ENCODE measurements around the gene BBIP1. TPM values are rescaled to one million over a fixed set of nuclear protein-coding genes. Genes with fewer than 3 reads are reported as not detected.

BBIP1 gene, protein sequence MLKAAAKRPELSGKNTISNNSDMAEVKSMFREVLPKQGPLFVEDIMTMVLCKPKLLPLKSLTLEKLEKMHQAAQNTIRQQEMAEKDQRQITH
- total RNA-seq, result 22.8 and 25.6 TPM in 2 replicates

DNA sequence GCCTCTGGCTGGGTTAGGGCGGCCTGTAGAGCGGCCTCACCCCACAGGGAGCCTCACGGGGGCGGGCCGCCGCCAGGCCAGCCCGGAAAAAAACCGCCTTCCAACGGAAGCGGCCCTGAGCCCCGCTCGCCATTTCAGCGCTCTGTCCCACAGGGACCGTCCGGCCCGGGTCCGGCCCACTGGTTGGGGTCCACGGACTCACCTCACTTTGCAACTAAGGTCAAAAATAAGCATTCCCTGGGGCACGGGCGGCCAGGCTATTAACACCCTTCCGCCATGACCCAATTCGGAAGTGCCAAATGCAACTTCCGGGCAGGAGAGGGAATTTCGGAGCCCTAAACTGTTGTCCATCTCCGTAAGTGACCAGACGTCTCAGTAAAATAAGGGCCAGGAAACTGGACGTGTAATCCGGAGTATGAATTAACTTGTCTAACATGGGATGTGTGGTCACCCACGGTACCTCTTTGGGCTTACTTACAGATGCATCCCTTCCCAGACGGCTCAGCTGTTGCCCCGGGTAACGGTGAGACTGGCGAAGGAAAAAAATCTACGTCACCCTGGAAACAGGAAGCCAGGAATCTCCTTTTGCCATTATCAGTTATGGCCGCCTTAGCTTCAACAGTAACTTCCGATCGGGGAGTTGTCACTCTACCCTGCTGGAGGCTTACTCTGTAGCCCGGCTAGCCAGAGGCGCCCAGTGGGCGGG is at the start of gene BBIP1:
Gene BBIP1, minus strand, starts transcription at position 538 of the 706 bp plus-strand sequence. CDS start 1,023 bp downstream, outside the sequence.

DNA sequence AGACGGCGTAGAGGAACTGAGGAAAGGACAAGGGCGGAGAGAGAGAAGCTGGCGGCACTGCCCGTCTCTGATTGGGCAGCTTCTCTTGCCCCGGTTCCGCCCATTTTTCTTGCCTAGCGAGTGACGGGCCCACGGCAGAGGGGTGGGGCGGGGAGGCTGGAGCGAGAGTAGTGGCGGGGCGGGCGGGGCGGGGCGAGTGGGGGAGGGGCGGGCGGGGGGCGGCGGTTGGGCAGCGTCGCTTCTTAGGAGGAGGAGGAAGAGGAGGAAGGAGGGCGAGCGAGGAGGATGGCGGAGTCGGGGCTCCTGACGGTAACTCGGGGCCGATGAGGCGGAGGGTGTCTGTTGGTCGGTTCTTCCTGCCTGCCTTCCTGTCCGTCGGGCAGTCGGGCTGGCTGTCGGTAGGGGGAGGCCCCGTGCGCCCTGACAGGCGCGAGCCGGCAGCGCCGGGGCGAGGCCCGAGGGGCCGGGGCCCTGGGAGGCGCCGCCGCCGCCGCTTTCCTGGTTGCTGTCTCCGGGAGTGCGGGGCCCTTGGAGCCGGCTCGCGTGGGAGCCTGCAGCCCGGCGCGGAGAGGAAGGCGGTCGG is 460 bp upstream of the BBIP1 start, which contains the start of gene SHOC2:
Gene SHOC2, plus strand, starts transcription at position 256 of the 583 bp plus-strand sequence. CDS start 44,755 bp downstream, outside the sequence.

DNA sequence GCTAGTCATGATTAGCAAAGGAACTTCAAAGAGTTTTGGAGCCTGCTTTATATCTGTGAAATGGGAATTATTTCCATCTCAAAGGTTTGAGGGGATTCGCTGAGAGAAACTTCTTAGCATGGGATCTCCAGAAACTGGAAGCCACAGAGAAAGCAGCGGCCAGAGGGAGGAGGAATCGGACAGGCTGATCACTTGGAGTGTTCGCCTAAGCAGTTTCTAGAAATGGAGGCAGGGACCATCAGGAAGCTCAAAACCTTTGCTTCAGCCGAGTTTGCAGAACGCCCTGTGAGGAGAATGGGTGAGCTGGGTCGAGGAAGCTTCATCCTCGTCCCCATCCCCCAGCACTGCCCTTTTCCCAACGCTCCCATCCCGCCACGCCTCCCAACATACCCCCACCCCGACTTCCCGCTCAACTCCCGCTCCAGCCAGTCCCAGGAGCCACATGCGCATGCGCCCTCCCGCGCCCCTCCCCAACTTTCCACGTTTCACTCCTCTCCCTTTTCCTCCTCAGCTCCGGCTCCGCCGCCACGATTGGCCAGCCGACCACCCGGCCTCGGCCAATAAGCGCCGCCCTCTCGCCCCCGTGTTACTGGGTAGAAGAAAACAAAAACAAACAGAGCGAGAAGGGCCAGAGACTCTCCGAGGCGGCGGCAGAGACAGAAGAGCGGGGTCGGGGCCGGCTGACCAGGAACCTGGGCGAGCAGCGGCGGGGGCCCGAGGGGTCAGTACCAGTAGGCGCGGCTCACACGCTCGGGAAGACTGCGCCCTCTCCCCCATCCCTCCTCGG is 47.5 kb downstream of the BBIP1 start, which contains the start of gene PDCD4:
Gene PDCD4, plus strand, starts transcription at position 631 of the 787 bp plus-strand sequence. CDS start 4,100 bp downstream, outside the sequence.

Other genes starting within 250 kb of the BBIP1 start
- gene PDCD4, start 47.3 kb downstream of the BBIP1 start, total RNA-seq, result 13.3 and 44.4 TPM in 2 replicates
- 29.3 and 49.8 TPM in 2 replicates for gene SHOC2, start 424 bp upstream of the BBIP1 start, total RNA-seq
- gene ADRA2A, start 157.8 kb upstream of the BBIP1 start, total RNA-seq, result 0.14 TPM in 1 of 2 replicates, not detected in the other